ENCODE measurements around the gene ABI3BP.

The ABI3BP gene

GRCh38 chr3:100910986-100911385, 82.2 kb downstream of the ABI3BP start:
- H3K27me3 ChIP-seq (ENCODE audit: low read length) = no peaks in the 10 kb centered on the region
- H4K20me1 ChIP-seq (ENCODE audit: low read depth, low read length) = no peaks in the 10 kb centered on the region
- H3K79me2 ChIP-seq (ENCODE audit: insufficient read depth, low read length) = no peaks in the 10 kb centered on the region
- no peak overlapping the region for H3K4me2 ChIP-seq (ENCODE audit: low read depth, low read length, poor library complexity, severe bottlenecking)
- H3K36me3 ChIP-seq (ENCODE audit: low read length) = no peaks in the 10 kb centered on the region
- no peak for TF ChIP-seq CTCF (IDR thresholded peaks at IDR 0.05; ENCODE audit: insufficient read depth, low read length, poor library complexity, severe bottlenecking)
- H3F3A ChIP-seq (ENCODE audit: insufficient read depth) = no peaks in the 10 kb centered on the region
- no peaks in the 10 kb centered on the region for H3K9me3 ChIP-seq (ENCODE audit: insufficient read depth, low read length)
- H3K9me2 ChIP-seq (replicated peaks; ENCODE audit: insufficient read depth, low read length) = no peaks in the 10 kb centered on the region
- H3K9ac ChIP-seq (ENCODE audit: low read length) = no peak overlapping the region
- no peak overlapping the region for H3K27ac ChIP-seq (ENCODE audit: low read depth, low read length)
- no peak overlapping the region for H2AFZ ChIP-seq (ENCODE audit: low read depth, low read length, severe bottlenecking)
- no peak overlapping the region for H3K4me3 ChIP-seq (ENCODE audit: insufficient read depth, low read length, poor library complexity, severe bottlenecking)

- H3K9ac ChIP-seq (ENCODE audit: low read length) = no peak overlapping the region
- no peaks in the 10 kb centered on the region for H3F3A ChIP-seq (ENCODE audit: insufficient read depth)
- H3K27me3 ChIP-seq (ENCODE audit: low read length) = no peaks in the 10 kb centered on the region
- H3K27ac ChIP-seq (ENCODE audit: low read depth, low read length) = no peak overlapping the region
- H3K79me2 ChIP-seq (ENCODE audit: insufficient read depth, low read length) = no peaks in the 10 kb centered on the region
- no peaks in the 10 kb centered on the region for H3K36me3 ChIP-seq (ENCODE audit: low read length)
- TF ChIP-seq CTCF (IDR thresholded peaks at IDR 0.05; ENCODE audit: insufficient read depth, low read length, poor library complexity, severe bottlenecking) (no peak), EZH2phosphoT487 (conservative IDR thresholded peaks at IDR 0.05; ENCODE audit: low read length) (no peak)
- no peak overlapping the region for H2AFZ ChIP-seq (ENCODE audit: low read depth, low read length, severe bottlenecking)
- no peaks in the 10 kb centered on the region for H4K20me1 ChIP-seq (ENCODE audit: low read depth, low read length)
- H3K4me3 ChIP-seq (ENCODE audit: insufficient read depth, low read length, poor library complexity, severe bottlenecking) = no peak overlapping the region
- 0 out of 2 replicates have a peak, but pooled peaks cover 2% of the 10 kb centered on the region for H3K9me2 ChIP-seq (replicated peaks; ENCODE audit: insufficient read depth, low read length)
- no peak overlapping the region for H3K4me2 ChIP-seq (ENCODE audit: low read depth, low read length, poor library complexity, severe bottlenecking)
- H3K9me3 ChIP-seq (ENCODE audit: insufficient read depth, low read length) = no peaks in the 10 kb centered on the region
Measured at GRCh38 chr3:100902572-100902971, 90.6 kb downstream of the ABI3BP start.

GRCh38 chr3:100900671-100901335, 92.4 kb downstream of the ABI3BP start:
- H4K20me1 ChIP-seq (ENCODE audit: low read depth, low read length) = no peaks in the 10 kb centered on the region
- no peaks in the 10 kb centered on the region for H3F3A ChIP-seq (ENCODE audit: insufficient read depth)
- no peak overlapping the region for H3K4me2 ChIP-seq (ENCODE audit: low read depth, low read length, poor library complexity, severe bottlenecking)
- no peak overlapping the region for H3K4me3 ChIP-seq (ENCODE audit: insufficient read depth, low read length, poor library complexity, severe bottlenecking)
- no peak overlapping the region for H3K9ac ChIP-seq (ENCODE audit: low read length)
- TF ChIP-seq EZH2phosphoT487 (conservative IDR thresholded peaks at IDR 0.05; ENCODE audit: low read length) (no peak), CTCF (IDR thresholded peaks at IDR 0.05; ENCODE audit: insufficient read depth, low read length, poor library complexity, severe bottlenecking) (no peak)
- no peak overlapping the region for H2AFZ ChIP-seq (ENCODE audit: low read depth, low read length, severe bottlenecking)
- no peaks in the 10 kb centered on the region for H3K36me3 ChIP-seq (ENCODE audit: low read length)
- 0 out of 2 replicates have a peak, but pooled peaks cover 2% of the 10 kb centered on the region for H3K9me2 ChIP-seq (replicated peaks; ENCODE audit: insufficient read depth, low read length)
- no peaks in the 10 kb centered on the region for H3K27me3 ChIP-seq (ENCODE audit: low read length)
- no peak overlapping the region for H3K27ac ChIP-seq (ENCODE audit: low read depth, low read length)
- no peaks in the 10 kb centered on the region for H3K9me3 ChIP-seq (ENCODE audit: insufficient read depth, low read length)
- H3K79me2 ChIP-seq (ENCODE audit: insufficient read depth, low read length) = no peaks in the 10 kb centered on the region

All from SU-DHL-6 (cell line).